ENCODE data around the gene ELN.

GRCh38 chr7:74047804-74048380 lies 19.9 kb downstream of the ELN start:
- TF ChIP-seq CTCF (IDR thresholded peaks at IDR 0.05; ENCODE audit: low read depth, low read length) = no peak
- TF ChIP-seq MAX (IDR thresholded peaks at IDR 0.05; ENCODE audit: low read depth, low read length) = no peak
- TF ChIP-seq POLR2A (IDR thresholded peaks at IDR 0.05; ENCODE audit: extremely low read depth, insufficient read length) = no peak
